Left kidney (tissue), 2 donors: ENCODE data around the gene BNC2. TPM values are rescaled to one million over a fixed set of nuclear protein-coding genes. Genes with fewer than 3 reads are reported as not detected.

ENCODE experiments used
- DNase-seq: peaks from one replicate; pipeline ENCODE4 v3.0.0-alpha.2; 2013
- polyA plus RNA-seq: library from polyadenylated mRNA; unstranded; fragments of 120-200 nt; gene quantifications from one replicate; pipeline ENCODE4 v1.2.1, GENCODE V29; 2013; ENCODE audit not compliant: insufficient read length

The BNC2 gene
- polyA plus RNA-seq, 1 donor = 10.3 TPM

DNA sequence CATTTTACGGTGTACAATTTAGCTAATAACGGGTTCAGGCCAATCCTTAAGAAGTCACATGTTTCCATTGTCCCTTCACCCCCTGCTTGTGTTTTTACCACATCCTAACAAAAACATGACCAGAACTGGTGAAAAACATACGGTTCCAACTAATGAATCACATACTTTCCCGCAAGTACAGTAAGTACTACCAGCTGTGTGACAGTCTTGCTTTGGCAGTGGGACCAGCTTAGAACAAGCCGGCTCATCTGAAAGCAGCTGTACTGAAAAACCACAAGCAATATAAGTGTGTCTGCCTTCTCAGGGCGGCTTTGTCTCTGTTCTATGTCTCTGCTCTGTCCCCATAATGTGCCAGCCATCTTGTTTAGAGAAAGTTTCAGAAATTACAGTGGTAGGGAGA, 242.5 kb downstream of the BNC2 start:
- DNase-seq = no peak

GRCh38 chr9:16627521-16627920, 242.9 kb downstream of the BNC2 start:
- no peak for DNase-seq

DNA sequence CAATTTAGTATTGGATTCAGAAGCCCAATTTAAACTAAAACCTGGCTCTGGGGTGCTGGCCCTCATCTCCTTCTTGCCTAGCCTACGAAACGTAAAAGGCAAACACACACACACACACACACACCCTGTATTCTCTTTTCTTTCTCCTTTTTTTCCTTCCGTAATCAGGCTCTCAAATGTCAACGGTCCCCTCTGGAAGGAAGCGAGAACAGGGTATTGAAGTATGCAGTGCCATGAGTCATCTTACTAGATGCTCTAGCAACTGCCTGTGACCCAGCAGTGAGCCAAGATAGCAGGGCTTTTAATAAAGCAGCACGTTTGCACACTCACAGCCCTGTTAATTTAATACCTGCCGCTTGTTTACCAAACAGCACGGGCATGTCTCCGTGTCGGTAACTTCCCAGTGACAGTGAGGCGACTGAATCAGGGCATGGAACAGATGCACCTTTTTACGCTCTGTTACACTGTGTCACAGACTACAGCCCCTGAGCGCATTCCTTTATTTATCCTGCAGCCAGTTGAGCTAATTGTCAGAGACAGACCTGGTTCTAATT, 243.8 kb downstream of the BNC2 start:
- DNase-seq = no peak

- no peak for DNase-seq
These were observed 244.7 kb downstream of the BNC2 start for GRCh38 chr9:16625811-16626210.

- DNase-seq = no peak
These were observed 245.3 kb downstream of the BNC2 start for GRCh38 chr9:16625161-16625631.

GRCh38 chr9:16624744-16625117, 245.7 kb downstream of the BNC2 start:
- no peak for DNase-seq

GRCh38 chr9:16623989-16624743, 246.3 kb downstream of the BNC2 start:
- DNase-seq = no peak

GRCh38 chr9:16622541-16622940, 247.9 kb downstream of the BNC2 start:
- no peak for DNase-seq

DNA sequence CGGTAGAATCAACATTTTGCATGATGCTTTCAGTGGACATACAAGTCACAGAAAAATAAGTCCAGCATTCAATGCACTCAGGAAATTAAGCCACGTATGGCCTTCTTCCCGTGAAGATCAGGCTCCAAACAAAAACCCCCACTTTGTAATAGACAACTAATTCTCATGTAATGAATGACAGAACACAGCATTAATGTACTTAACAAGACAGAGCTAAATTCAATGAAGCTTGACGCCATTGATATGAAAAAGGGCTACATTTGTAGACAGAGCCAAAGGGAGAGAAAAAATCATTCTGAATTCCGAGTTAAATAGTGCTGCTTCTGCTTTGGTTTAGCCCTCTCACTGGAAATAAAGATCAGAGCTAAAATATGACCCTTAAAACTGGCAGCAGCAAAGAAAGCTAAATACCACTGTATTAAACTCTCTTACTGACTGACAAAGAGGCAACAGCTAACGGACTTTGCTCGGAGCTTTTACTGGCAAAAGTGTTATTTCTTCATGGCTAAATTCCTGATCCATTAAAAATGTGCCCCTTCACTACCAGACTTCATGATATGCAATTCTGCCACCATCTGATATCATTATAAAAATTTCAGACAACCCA, 250.5 kb downstream of the BNC2 start:
- DNase-seq = no peak

DNA sequence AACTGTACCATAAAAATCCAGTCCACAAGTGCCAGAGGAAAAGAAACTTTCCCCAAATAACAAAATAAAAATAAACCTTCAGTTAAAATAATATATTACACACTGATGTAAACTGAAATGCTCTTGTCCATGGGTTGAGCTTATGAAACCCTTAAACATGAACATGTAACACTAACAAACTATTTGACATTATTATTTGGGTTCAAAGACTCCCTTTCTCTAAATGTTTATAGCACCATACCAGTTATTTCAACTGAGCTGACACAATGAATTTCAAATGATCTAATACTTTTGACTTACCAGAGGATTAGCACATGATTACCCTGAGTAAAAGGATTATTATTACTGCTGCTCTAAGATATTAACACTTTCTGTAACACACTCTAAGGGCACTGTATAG, 251.1 kb downstream of the BNC2 start:
- DNase-seq = no peak

DNA sequence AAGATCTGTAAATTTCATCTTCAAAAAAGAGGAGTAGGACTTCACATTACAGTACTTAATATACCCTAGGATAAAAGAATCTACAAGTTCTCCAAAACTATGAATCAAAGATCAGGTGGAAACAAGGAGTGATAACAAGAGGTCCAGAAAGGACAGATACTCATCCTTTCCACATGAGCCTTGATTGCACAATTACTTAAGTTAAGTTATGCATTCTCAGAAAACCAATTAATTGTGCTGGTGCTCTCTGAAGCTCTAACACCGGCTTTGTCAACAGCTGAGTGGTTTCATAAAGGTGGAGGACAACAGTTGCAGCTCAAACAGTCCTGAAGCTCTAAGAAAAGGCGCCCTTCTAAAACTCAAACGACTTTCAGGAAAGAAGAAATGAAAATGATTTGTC, 251.9 kb downstream of the BNC2 start:
- DNase-seq = no peak

- DNase-seq = no peak
These were observed 253.8 kb downstream of the BNC2 start for GRCh38 chr9:16616686-16617085.

GRCh38 chr9:16615451-16615850, 255.0 kb downstream of the BNC2 start:
- no peak for DNase-seq

- no peak for DNase-seq
These were observed 256.9 kb downstream of the BNC2 start for GRCh38 chr9:16613605-16614004.

GRCh38 chr9:16613051-16613450, 257.4 kb downstream of the BNC2 start:
- no peak for DNase-seq

- no peak for DNase-seq
These were observed 257.8 kb downstream of the BNC2 start for GRCh38 chr9:16612627-16613026.

DNA sequence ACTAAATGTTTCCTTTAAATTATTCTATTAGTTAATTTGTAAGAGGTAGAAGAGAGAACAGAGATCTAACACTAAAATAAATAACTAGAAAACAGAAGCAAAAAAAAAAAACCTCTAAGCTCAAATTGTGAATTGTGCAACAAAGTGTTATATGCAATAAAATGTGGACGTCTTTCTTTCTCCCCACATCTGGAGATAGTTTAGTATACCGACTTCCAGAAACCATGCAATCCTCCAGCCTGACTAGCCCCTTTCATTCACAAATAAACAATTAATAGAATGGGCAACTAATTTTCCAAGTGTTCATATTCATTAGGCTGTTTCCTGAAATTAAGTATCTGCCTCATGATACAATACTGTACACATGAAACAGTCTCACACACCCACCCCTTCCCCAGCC, 258.5 kb downstream of the BNC2 start:
- DNase-seq = no peak

- no peak for DNase-seq
These were observed 259.5 kb downstream of the BNC2 start for GRCh38 chr9:16611001-16611400.

GRCh38 chr9:16610538-16610937, 259.9 kb downstream of the BNC2 start:
- no peak for DNase-seq

GRCh38 chr9:16608906-16609305, 261.6 kb downstream of the BNC2 start:
- DNase-seq = no peak

DNA sequence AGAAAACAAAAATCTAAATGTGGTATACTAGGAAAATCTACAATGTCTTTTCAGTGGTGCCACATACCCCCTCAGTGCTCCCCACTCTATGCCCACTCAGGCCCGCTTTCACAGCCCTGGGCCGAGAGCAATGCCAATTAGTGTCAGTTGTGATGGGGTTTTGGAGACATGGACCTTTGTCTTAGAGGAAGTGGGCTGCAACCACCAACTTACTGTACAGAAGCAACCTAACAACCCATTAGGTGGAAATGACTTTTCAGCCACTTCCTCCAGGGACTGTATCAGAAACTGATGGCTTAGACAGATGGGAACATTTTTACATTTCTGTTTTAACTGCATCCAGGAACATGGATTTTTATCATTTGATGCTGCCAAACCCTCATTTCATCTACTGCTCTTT, 268.0 kb downstream of the BNC2 start:
- DNase-seq = no peak

DNA sequence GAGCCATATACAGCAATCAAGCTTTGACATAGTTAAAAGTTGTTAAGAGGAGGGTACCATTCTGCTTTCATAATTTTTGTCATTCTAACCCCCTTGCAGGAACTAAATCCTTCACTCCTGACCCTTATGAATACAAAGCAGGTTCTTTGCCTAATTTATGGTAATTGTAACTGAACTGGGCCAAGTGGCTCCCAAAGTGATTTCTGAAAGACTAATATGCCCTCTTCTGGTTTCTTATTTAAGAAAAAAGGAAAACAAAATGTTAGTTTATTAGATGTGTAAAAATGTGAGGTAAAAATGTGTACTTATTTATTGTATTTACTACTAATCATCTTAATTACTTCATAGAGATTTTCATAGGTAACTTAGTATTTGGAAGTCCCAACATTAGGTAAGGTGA, 268.5 kb downstream of the BNC2 start:
- DNase-seq = no peak

GRCh38 chr9:16598316-16598715, 272.2 kb downstream of the BNC2 start:
- no peak for DNase-seq

GRCh38 chr9:16597136-16597535, 273.3 kb downstream of the BNC2 start:
- DNase-seq = no peak
